Adrenal gland (tissue), 5 donors: ENCODE data around the gene MAP3K7.

Experiments used
- POLR2A ChIP-seq, 2 donors: fragments of 450-650 bp; IDR thresholded peaks; one replicate each; pipeline ENCODE4 v1.6.1; 2017; ENCODE audit warnings: antibody characterized with exemption in 2 of 2, mild to moderate bottlenecking in 2 of 2, moderate library complexity in 1 of 2
- TF ChIP-seq, protein P1 (sequence below), 6 experiments: fragments of 450-650 bp in 4 of 6; fragments of 200-600 bp in 2 of 6; sonication (generic) in 1 of 6; IDR thresholded peaks; 1 replicate in 5 of 6; 2 replicates in 1 of 6; pipeline versions ENCODE4 v1.5.1 to v1.8.0; 2016 to 2021; ENCODE audit warnings: antibody characterized with exemption in 6 of 6, mild to moderate bottlenecking in 2 of 6, moderate library complexity in 1 of 6
- donor health status: DM: no; HTN: no; CAD: no.

DNA sequence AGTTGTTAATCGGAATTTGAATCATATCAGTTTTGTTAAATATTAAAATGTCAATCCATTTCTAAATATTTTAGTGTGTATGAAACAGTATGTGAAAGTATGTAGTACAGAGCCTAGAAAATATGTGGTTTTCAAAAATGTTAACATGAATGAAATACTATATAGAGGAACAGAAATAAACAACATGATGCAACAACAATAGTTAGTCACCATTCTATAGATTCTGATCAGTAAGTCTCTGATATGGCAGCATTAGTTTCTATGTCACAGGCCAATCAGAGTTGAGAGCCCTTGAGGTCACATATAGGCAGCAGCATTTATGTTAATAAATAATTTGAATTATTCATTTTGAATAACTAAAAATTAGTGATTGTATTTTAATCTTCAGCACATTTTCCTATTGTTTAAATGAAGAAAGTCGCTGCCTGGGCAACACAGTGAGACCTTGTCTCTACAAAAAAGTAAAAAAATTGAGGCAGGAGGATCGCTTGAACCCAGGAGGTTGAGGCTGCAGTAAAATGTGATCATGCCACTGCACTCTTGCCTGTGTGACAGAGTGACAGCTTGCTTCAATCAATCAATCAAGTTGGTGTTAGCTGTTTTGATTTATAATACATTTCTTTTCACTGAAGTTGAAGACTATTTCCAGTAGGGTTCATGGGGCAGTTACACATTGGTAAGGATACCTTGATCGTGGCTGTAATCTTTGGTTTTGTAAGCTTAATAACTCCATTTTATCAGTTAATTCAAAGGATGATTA, 11.5 kb upstream of the MAP3K7 start:
- no peak for TF ChIP-seq POLR2A (IDR thresholded peaks at IDR 0.05)
- TF ChIP-seq, protein P1, sequence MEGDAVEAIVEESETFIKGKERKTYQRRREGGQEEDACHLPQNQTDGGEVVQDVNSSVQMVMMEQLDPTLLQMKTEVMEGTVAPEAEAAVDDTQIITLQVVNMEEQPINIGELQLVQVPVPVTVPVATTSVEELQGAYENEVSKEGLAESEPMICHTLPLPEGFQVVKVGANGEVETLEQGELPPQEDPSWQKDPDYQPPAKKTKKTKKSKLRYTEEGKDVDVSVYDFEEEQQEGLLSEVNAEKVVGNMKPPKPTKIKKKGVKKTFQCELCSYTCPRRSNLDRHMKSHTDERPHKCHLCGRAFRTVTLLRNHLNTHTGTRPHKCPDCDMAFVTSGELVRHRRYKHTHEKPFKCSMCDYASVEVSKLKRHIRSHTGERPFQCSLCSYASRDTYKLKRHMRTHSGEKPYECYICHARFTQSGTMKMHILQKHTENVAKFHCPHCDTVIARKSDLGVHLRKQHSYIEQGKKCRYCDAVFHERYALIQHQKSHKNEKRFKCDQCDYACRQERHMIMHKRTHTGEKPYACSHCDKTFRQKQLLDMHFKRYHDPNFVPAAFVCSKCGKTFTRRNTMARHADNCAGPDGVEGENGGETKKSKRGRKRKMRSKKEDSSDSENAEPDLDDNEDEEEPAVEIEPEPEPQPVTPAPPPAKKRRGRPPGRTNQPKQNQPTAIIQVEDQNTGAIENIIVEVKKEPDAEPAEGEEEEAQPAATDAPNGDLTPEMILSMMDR (IDR thresholded peaks at IDR 0.05), result no peak
